Lung (tissue), 12 donors: ENCODE measurements around the gene MMP2. TPM values are rescaled to one million over a fixed set of nuclear protein-coding genes. Genes with fewer than 3 reads are reported as not detected.

Source experiments
- ATAC-seq: fragments of 200-7000 bp; cut with Tn5 transposase; one replicate; pipeline ENCODE4 v1.9.1; 2020; ENCODE audit warnings: moderate number of reproducible peaks; ENCODE audit not compliant: insufficient read depth, low FRiP score
- DNase-seq, 3 donors: peaks; one replicate each; pipeline ENCODE4 v3.0.0-alpha.2; 2013 to 2017
- H3K27ac ChIP-seq, 2 donors: one replicate each; pipeline ENCODE4 v1.5.1; 2013; ENCODE audit warnings: mild to moderate bottlenecking in 2 of 2, moderate library complexity in 2 of 2, control low read depth in 1 of 2, inconsistent platforms in 1 of 2, low read depth in 1 of 2, low read length in 1 of 2
- H3K27me3 ChIP-seq, 3 donors: one replicate each; pipeline ENCODE4 v1.5.1; 2013; ENCODE audit warnings: low read length in 2 of 3; ENCODE audit not compliant: control insufficient read depth in 3 of 3, insufficient read depth in 3 of 3
- H3K36me3 ChIP-seq, 4 donors: one replicate each; pipeline ENCODE4 v1.5.1; 2013; ENCODE audit warnings: low read length in 4 of 4, mild to moderate bottlenecking in 1 of 4, moderate library complexity in 1 of 4; ENCODE audit not compliant: control insufficient read depth in 4 of 4, insufficient read depth in 4 of 4
- H3K4me1 ChIP-seq, 5 donors: one replicate each; pipeline ENCODE4 v1.5.1; 2013; ENCODE audit warnings: low read length in 5 of 5, mild to moderate bottlenecking in 2 of 5, moderate library complexity in 1 of 5; ENCODE audit not compliant: control insufficient read depth in 5 of 5, insufficient read depth in 5 of 5
- H3K4me3 ChIP-seq: one replicate; pipeline ENCODE4 v1.5.1; 2013; ENCODE audit warnings: mild to moderate bottlenecking, control low read depth, moderate library complexity
- H3K9ac ChIP-seq, 2 donors: one replicate each; pipeline ENCODE4 v1.5.1; 2013; ENCODE audit warnings: low read length in 2 of 2, control low read depth in 1 of 2; ENCODE audit not compliant: insufficient read depth in 1 of 2
- H3K9me3 ChIP-seq, 4 donors: one replicate each; pipeline ENCODE4 v1.5.1; 2013; ENCODE audit warnings: low read length in 3 of 4, mild to moderate bottlenecking in 1 of 4, moderate library complexity in 1 of 4; ENCODE audit not compliant: control insufficient read depth in 4 of 4, insufficient read depth in 3 of 4
- WGBS, 2 donors: extraction: QIAGEN DNeasy Blood & Tissue Kit; methylation state at CpG; one replicate each; pipeline ENCODE4 v1.1.7; 2013; 5-methylcytosine and 5-hydroxymethylcytosine counted together
- polyA plus RNA-seq, 2 donors: library from polyadenylated mRNA; stranded (reverse); fragments of 200-250 nt; gene quantifications; one replicate each; pipeline ENCODE4 v1.2.1, GENCODE V29; 2013
- total RNA-seq, 2 donors: library from RNA; depleted of rRNA in 1 of 2; stranded (reverse); fragments of >200 nt in 1 of 2; gene quantifications; one replicate each; pipeline ENCODE4 v1.2.1, GENCODE V29; 2014 to 2021
- TF ChIP-seq, protein P1 (sequence below): IDR thresholded peaks from 2 replicates; pipeline ENCODE4 v1.5.1; 2012; ENCODE audit warnings: mild to moderate bottlenecking; ENCODE audit errors: control extremely low read depth, extremely low read depth
- donor health status: control.
- donor health status: control.
- donor health status: Bipolar disorder and iron deficiency.
- donor health status: healthy.
- donor health status: DM: yes; HTN: yes; CAD: no.

The MMP2 gene
- total and polyA plus RNA-seq, 4 donors: 41.9 to 291 (median 169) TPM

DNA sequence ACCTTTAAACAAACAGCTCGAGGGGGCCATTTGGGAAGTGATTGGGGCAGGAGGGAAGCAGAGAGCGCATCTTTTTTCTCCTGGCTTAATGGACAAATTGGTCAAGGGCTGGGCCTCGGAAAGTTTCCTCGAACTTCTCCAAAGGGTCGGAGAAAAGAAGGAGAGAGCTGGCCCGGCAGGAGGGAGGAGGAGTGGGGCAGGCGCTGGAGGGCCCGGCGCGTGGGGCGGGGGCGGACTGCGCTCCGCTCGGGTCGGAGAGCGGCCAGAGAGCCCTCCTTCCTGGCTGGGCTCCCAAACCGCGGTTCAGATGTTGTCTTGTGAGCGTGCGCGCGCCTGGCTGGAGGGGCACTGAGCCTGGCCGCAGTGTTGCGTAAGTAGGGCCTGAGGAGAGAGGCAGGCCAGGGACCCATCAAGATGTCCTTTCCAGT lies 1.2 kb downstream of the MMP2 start:
- WGBS, 2 donors: 1 to 2% methylated on average over 25 of the region's 25 CpGs
- DNase-seq: peak; percentile 94 to 98 (median 96)
- TF ChIP-seq, protein P1, sequence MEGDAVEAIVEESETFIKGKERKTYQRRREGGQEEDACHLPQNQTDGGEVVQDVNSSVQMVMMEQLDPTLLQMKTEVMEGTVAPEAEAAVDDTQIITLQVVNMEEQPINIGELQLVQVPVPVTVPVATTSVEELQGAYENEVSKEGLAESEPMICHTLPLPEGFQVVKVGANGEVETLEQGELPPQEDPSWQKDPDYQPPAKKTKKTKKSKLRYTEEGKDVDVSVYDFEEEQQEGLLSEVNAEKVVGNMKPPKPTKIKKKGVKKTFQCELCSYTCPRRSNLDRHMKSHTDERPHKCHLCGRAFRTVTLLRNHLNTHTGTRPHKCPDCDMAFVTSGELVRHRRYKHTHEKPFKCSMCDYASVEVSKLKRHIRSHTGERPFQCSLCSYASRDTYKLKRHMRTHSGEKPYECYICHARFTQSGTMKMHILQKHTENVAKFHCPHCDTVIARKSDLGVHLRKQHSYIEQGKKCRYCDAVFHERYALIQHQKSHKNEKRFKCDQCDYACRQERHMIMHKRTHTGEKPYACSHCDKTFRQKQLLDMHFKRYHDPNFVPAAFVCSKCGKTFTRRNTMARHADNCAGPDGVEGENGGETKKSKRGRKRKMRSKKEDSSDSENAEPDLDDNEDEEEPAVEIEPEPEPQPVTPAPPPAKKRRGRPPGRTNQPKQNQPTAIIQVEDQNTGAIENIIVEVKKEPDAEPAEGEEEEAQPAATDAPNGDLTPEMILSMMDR: no peak
- Histone ChIP-seq H3K36me3 (peaks cover 0 to 43% (median 19%) of the 10 kb centered on the region in 4 donors), H3K4me3 (peak overlapping the region; percentile 42), H3K27me3 (peaks cover 0 to 7% (median 0%) of the 10 kb centered on the region in 3 donors), H3K9ac (peak overlapping the region; percentile 3 to 75), H3K9me3 (no peaks in the 10 kb centered on the region), H3K27ac (peak overlapping the region in 1 of 2 donors; percentile 89), H3K4me1 (peaks cover 0 to 38% (median 9%) of the 10 kb centered on the region in 5 donors)
- ATAC-seq: peak; percentile 56

DNA sequence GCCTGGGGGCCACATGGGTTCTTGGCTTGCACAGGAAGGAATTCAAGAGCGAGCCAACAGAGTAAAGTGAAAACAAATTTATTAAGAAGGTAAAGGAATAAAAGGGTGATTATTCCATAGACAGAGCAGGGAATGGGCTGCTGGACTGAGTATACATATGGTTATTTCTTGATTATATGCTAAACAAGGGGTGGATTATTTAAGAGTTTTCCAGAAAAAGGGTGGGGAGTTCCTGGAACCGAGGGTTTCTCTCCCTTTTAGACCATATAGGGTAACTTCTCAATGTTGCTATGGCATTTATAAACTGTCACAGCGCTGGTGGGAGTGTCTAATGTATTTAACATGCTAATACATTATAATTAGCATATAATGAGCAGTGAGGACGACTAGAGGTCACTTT lies 2.0 kb downstream of the MMP2 start:
- H3K27ac ChIP-seq: no peak overlapping the region
- H3K4me3 ChIP-seq: no peak overlapping the region
- H3K9ac ChIP-seq: peak overlapping the region in 1 of 2 donors; percentile 68
- ATAC-seq (no peak), DNase-seq (peak in 1 of 3 donors; percentile 30)
- peaks cover 0 to under 1% (median 0%) of the 10 kb centered on the region in 4 donors for H3K9me3 ChIP-seq
- H3K36me3 ChIP-seq: peaks cover 0 to 51% (median 23%) of the 10 kb centered on the region in 4 donors
- H3K27me3 ChIP-seq: peaks cover 0 to 7% (median 0%) of the 10 kb centered on the region in 3 donors
- TF ChIP-seq, protein P1: no peak
- peaks cover 0 to 33% (median 9%) of the 10 kb centered on the region in 5 donors for H3K4me1 ChIP-seq
- WGBS, 2 donors: 71 to 74% methylated on average over 4 of the region's 4 CpGs

DNA sequence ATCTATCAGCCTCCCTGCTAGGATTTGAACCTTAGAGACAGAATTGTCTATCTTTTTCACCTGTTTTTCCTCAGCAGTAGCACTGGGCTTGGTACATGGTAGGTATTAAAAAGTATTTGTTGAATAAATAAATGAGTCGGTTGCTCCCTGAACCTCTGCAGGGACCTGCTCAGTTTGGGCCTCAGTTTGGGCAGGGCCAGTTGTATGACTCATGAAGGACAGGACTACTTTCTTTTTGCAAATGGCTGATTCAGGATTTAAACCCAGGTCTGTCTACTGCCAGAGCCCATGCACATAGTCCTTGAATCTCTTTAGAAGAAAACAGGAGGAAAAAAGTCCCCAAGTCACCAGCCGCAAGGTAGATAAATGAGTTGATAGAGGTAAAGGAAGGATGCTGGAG lies 3.1 kb downstream of the MMP2 start:
- DNase-seq (no peak), ATAC-seq (no peak)

More for the DNA sequence above, 3.1 kb downstream of the MMP2 start:
- Histone ChIP-seq H3K36me3 (peaks cover 0 to 61% (median 27%) of the 10 kb centered on the region in 4 donors), H3K9me3 (peaks cover 0 to 2% (median 0%) of the 10 kb centered on the region in 4 donors), H3K27me3 (peaks cover 0 to 7% (median 0%) of the 10 kb centered on the region in 3 donors), H3K27ac (no peak overlapping the region), H3K4me1 (peaks cover 0 to 33% (median 4%) of the 10 kb centered on the region in 5 donors), H3K9ac (peak overlapping the region in 1 of 2 donors; percentile 13), H3K4me3 (no peak overlapping the region)
- 83 to 88% methylated on average over 2 of the region's 2 CpGs for WGBS, 2 donors
- TF ChIP-seq, protein P1: no peak
